ENCODE data around the gene SEC24B.

Gene SEC24B

GRCh38 chr4:109433205-109434006 is at the start of gene SEC24B:
SEC24B (plus strand) TSS chr4:109433815; CDS start chr4:109433870, 55 bp downstream.
- POLR2A ChIA-PET = interaction anchor here (0.6 to 0.9 kb wide), 3 partner anchors 115 to 365 kb away, joined by 3 to 7 read pairs (median 3); partner anchors contain the start of gene MCUB
- CTCF ChIA-PET = interaction anchor here (0.6 to 4.8 kb wide), 48 partner anchors 8 to 1766 kb away, joined by 3 to 52 read pairs (median 4); partner anchors contain the start of genes CFI, GAR1 and PLA2G12A
- peak within 1 kb of the TSS; percentile 79 for H3K4me3 ChIP-seq (ENCODE audit: low read depth, low read length)
- DNase-seq (ENCODE audit: low read depth, low spot score) = no peak
- TF ChIP-seq CTCF (IDR thresholded peaks at IDR 0.05; ENCODE audit: insufficient read depth, low read length, missing control alignments) = peak; percentile 63

GRCh38 chr4:109383823-109384222 is 49.8 kb upstream of the SEC24B start:
- no peak overlapping the region for H3K4me3 ChIP-seq (ENCODE audit: low read depth, low read length)
- ChIA-PET CTCF (interaction anchor here (1.4 kb wide), 1 partner anchor 38 kb away, joined by 4 read pairs; no protein-coding TSS in a partner anchor), POLR2A (no interaction called here)
- no peak for DNase-seq (ENCODE audit: low read depth, low spot score)
- TF ChIP-seq CTCF (IDR thresholded peaks at IDR 0.05; ENCODE audit: insufficient read depth, low read length, missing control alignments) = no peak

DNA sequence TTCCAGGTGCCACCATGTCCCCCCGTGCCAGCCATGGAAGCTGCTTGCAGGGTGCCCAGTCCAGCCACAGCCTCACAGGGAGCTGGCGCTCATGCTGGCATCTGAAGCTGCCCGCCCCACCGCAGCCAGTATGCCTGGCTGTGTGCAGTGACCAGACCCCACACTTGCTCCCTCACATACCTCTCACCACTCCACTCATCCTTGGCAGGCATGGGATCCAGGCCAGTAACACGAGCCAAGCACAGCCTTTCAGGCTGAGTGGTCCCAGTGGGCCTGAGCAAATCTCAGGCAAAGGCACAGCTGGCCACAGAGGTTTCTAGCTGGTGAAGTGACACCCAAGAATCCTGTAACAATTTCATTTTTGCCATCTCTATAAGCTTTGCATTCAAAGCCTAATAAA is 48.4 kb upstream of the SEC24B start:
- POLR2A ChIA-PET = no interaction called here
- no peak overlapping the region for H3K4me3 ChIP-seq (ENCODE audit: low read depth, low read length)
- CTCF ChIA-PET = no interaction called here
- no peak for DNase-seq (ENCODE audit: low read depth, low spot score)
- no peak for TF ChIP-seq CTCF (IDR thresholded peaks at IDR 0.05; ENCODE audit: insufficient read depth, low read length, missing control alignments)

DNA sequence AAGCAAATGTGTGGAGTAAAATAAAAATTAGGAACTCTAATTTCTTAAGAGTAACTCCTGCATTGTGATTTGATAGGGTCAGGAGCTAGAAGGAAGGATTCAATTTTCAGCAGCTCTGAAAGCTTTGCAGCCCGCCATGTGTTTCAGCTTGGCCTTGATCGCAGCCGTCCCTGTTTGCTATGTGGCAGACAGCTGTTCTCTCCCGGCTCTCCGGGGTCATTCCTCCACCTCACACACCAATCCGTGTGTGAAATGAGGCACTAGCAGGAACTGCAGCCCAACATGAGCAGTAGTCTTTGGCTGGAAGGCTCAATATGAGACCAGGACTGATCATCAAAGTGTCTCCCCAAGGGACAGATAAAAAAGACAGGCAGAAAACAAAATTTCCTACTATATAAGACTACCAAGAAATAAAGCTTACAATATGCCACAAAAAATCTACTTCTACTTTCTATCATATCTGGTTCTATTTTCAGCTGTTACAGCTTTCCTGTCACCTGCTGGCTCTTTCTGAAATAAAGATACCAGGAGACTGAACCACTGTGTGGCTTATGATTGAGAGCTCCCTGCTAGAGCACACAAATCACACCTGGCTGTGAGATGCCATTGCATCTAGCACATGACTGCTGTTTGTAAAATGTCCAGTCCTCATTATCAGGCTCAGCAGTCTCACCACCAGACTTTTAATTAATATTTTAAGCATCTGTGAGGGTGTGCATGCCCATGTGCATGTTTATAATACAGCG is 44.1 kb upstream of the SEC24B start:
- H3K4me3 ChIP-seq (ENCODE audit: low read depth, low read length) = no peak overlapping the region
- no peak for TF ChIP-seq CTCF (IDR thresholded peaks at IDR 0.05; ENCODE audit: insufficient read depth, low read length, missing control alignments)
- CTCF ChIA-PET = interaction anchor here (1.3 kb wide), 1 partner anchor 555 kb away, joined by 4 read pairs; no protein-coding TSS in a partner anchor
- POLR2A ChIA-PET = no interaction called here
- DNase-seq (ENCODE audit: low read depth, low spot score) = no peak

GRCh38 chr4:109390115-109390768 is 43.4 kb upstream of the SEC24B start:
- CTCF ChIA-PET = interaction anchor here (1.3 kb wide), 1 partner anchor 556 kb away, joined by 4 read pairs; no protein-coding TSS in a partner anchor
- DNase-seq (ENCODE audit: low read depth, low spot score) = no peak
- TF ChIP-seq CTCF (IDR thresholded peaks at IDR 0.05; ENCODE audit: insufficient read depth, low read length, missing control alignments) = no peak
- H3K4me3 ChIP-seq (ENCODE audit: low read depth, low read length) = no peak overlapping the region
- POLR2A ChIA-PET = no interaction called here

Data from AG04449 (cell line).